Skeletal muscle tissue (tissue), 4 donors: Measurements from ENCODE around the gene VPS26A. TPM values are rescaled to one million over a fixed set of nuclear protein-coding genes. Genes with fewer than 3 reads are reported as not detected.
"Not testable (repeated sequence)": the region's sequence is repeated elsewhere in the genome, so short reads cannot be mapped to it uniquely, and the experiment has no call there.

Experiments
- H3K27ac ChIP-seq: one replicate; pipeline ENCODE4 v1.7.0; 2013; ENCODE audit warnings: mild to moderate bottlenecking, low read depth, low read length, inconsistent platforms
- H3K27me3 ChIP-seq, 3 donors: one replicate each; pipeline ENCODE4 v1.7.0; 2013; ENCODE audit warnings: low read length in 3 of 3; ENCODE audit not compliant: control insufficient read depth in 3 of 3, insufficient read depth in 3 of 3
- H3K36me3 ChIP-seq, 3 donors: one replicate each; pipeline ENCODE4 v1.7.0; 2013; ENCODE audit warnings: low read length in 3 of 3; ENCODE audit not compliant: control insufficient read depth in 3 of 3, insufficient read depth in 3 of 3
- H3K4me1 ChIP-seq, 3 donors: one replicate each; pipeline ENCODE4 v1.7.0; 2013; ENCODE audit warnings: low read length in 3 of 3, mild to moderate bottlenecking in 3 of 3; ENCODE audit not compliant: control insufficient read depth in 3 of 3, insufficient read depth in 3 of 3
- H3K4me3 ChIP-seq, 3 donors: one replicate each; pipeline ENCODE4 v1.7.0; 2013; ENCODE audit warnings: low read length in 3 of 3
- H3K9ac ChIP-seq, 3 donors: one replicate each; pipeline ENCODE4 v1.7.0; 2013; ENCODE audit warnings: low read length in 3 of 3, mild to moderate bottlenecking in 3 of 3, moderate library complexity in 2 of 3, low read depth in 1 of 3
- H3K9me3 ChIP-seq, 3 donors: one replicate each; pipeline ENCODE4 v1.7.0; 2013; ENCODE audit warnings: low read length in 3 of 3; ENCODE audit not compliant: control insufficient read depth in 3 of 3
- total RNA-seq: library from RNA; depleted of rRNA; stranded (reverse); fragments of >200 nt; gene quantifications from one replicate; pipeline ENCODE4 v1.2.3, GENCODE V29; 2014
- donor health status: Osteomylitis.

VPS26A gene
- total RNA-seq, 1 donor from 2014 or later = 28.7 TPM

GRCh38 chr10:69139961-69140360 is 16.0 kb downstream of the VPS26A start:
- no peak overlapping the region for H3K9ac ChIP-seq
- no peak overlapping the region for H3K4me3 ChIP-seq
- H3K4me1 ChIP-seq = no peaks in the 10 kb centered on the region
- H3K27me3 ChIP-seq = no peaks in the 10 kb centered on the region
- H3K27ac ChIP-seq = no peak overlapping the region
- no peaks in the 10 kb centered on the region for H3K9me3 ChIP-seq
- H3K36me3 ChIP-seq = peaks cover 0 to 12% (median 4%) of the 10 kb centered on the region in 3 donors

- Histone ChIP-seq H3K27me3 (no peaks in the 10 kb centered on the region), H3K4me1 (no peaks in the 10 kb centered on the region), H3K36me3 (peaks cover 0 to 7% (median 4%) of the 10 kb centered on the region in 3 donors), H3K9ac (no peak overlapping the region), H3K9me3 (no peaks in the 10 kb centered on the region), H3K4me3 (no peak overlapping the region), H3K27ac (no peak overlapping the region)
These were observed 17.3 kb downstream of the VPS26A start for GRCh38 chr10:69141304-69141703.

- not testable (repeated sequence) for H3K9ac ChIP-seq, H3K27ac ChIP-seq, H3K4me1 ChIP-seq, H3K27me3 ChIP-seq, H3K9me3 ChIP-seq, H3K36me3 ChIP-seq, H3K4me3 ChIP-seq
These were observed 18.1 kb downstream of the VPS26A start for GRCh38 chr10:69142074-69142473.

- no peak overlapping the region for H3K27ac ChIP-seq
- no peak overlapping the region for H3K9ac ChIP-seq
- H3K36me3 ChIP-seq = no peaks in the 10 kb centered on the region
- H3K4me3 ChIP-seq = no peak overlapping the region
- no peaks in the 10 kb centered on the region for H3K27me3 ChIP-seq
- H3K9me3 ChIP-seq = no peaks in the 10 kb centered on the region
- H3K4me1 ChIP-seq = no peaks in the 10 kb centered on the region
These were observed 19.0 kb downstream of the VPS26A start for GRCh38 chr10:69142983-69143382.

GRCh38 chr10:69145329-69145728 is 21.4 kb downstream of the VPS26A start:
- no peak overlapping the region for H3K27ac ChIP-seq
- H3K4me1 ChIP-seq = no peaks in the 10 kb centered on the region
- no peak overlapping the region for H3K4me3 ChIP-seq
- H3K36me3 ChIP-seq = no peaks in the 10 kb centered on the region
- H3K9ac ChIP-seq = no peak overlapping the region
- H3K9me3 ChIP-seq = no peaks in the 10 kb centered on the region
- H3K27me3 ChIP-seq = no peaks in the 10 kb centered on the region

- no peaks in the 10 kb centered on the region for H3K36me3 ChIP-seq
- no peak overlapping the region for H3K27ac ChIP-seq
- no peaks in the 10 kb centered on the region for H3K4me1 ChIP-seq
- no peaks in the 10 kb centered on the region for H3K9me3 ChIP-seq
- H3K27me3 ChIP-seq = no peaks in the 10 kb centered on the region
- H3K9ac ChIP-seq = no peak overlapping the region
- no peak overlapping the region for H3K4me3 ChIP-seq
These were observed 21.9 kb downstream of the VPS26A start for GRCh38 chr10:69145864-69146263.

- H3K27ac ChIP-seq = no peak overlapping the region
- no peaks in the 10 kb centered on the region for H3K36me3 ChIP-seq
- H3K9ac ChIP-seq = no peak overlapping the region
- H3K27me3 ChIP-seq = no peaks in the 10 kb centered on the region
- no peak overlapping the region for H3K4me3 ChIP-seq
- no peaks in the 10 kb centered on the region for H3K4me1 ChIP-seq
- no peaks in the 10 kb centered on the region for H3K9me3 ChIP-seq
These were observed 22.8 kb downstream of the VPS26A start for GRCh38 chr10:69146759-69147158.

GRCh38 chr10:69151984-69152383 is 28.0 kb downstream of the VPS26A start:
- no peak overlapping the region for H3K9ac ChIP-seq
- no peak overlapping the region for H3K27ac ChIP-seq
- H3K4me3 ChIP-seq = no peak overlapping the region
- H3K9me3 ChIP-seq = no peaks in the 10 kb centered on the region
- no peaks in the 10 kb centered on the region for H3K27me3 ChIP-seq
- H3K36me3 ChIP-seq = no peaks in the 10 kb centered on the region
- no peaks in the 10 kb centered on the region for H3K4me1 ChIP-seq

- H3K9ac ChIP-seq = no peak overlapping the region
- no peaks in the 10 kb centered on the region for H3K9me3 ChIP-seq
- H3K27me3 ChIP-seq = no peaks in the 10 kb centered on the region
- H3K27ac ChIP-seq = no peak overlapping the region
- no peak overlapping the region for H3K4me3 ChIP-seq
- H3K4me1 ChIP-seq = no peaks in the 10 kb centered on the region
- peaks cover 0 to 4% (median 1%) of the 10 kb centered on the region in 3 donors for H3K36me3 ChIP-seq
These were observed 29.2 kb downstream of the VPS26A start for GRCh38 chr10:69153227-69153626.

GRCh38 chr10:69160809-69161241 is 36.8 kb downstream of the VPS26A start:
- Histone ChIP-seq H3K36me3 (peaks cover 12 to 16% (median 14%) of the 10 kb centered on the region in 3 donors), H3K4me1 (no peaks in the 10 kb centered on the region), H3K9me3 (no peaks in the 10 kb centered on the region), H3K27ac (no peak overlapping the region), H3K9ac (no peak overlapping the region), H3K27me3 (no peaks in the 10 kb centered on the region), H3K4me3 (no peak overlapping the region)

GRCh38 chr10:69168493-69168892 is 44.5 kb downstream of the VPS26A start:
- no peak overlapping the region for H3K4me3 ChIP-seq
- H3K27me3 ChIP-seq = no peaks in the 10 kb centered on the region
- no peaks in the 10 kb centered on the region for H3K9me3 ChIP-seq
- no peaks in the 10 kb centered on the region for H3K4me1 ChIP-seq
- peaks cover 13 to 30% (median 29%) of the 10 kb centered on the region in 3 donors for H3K36me3 ChIP-seq
- no peak overlapping the region for H3K9ac ChIP-seq
- no peak overlapping the region for H3K27ac ChIP-seq
